ENCODE data around the gene NCK2.

GRCh38 chr2:105925390-105925789 is 180.7 kb downstream of the NCK2 start:
- TF ChIP-seq EZH2 (optimal IDR thresholded peaks at IDR 0.05; ENCODE audit: low read depth, low read length): no peak
- TF ChIP-seq CTCF (IDR thresholded peaks at IDR 0.05; ENCODE audit: low read length): no peak

Data from MM.1S (cell line).